OCI-LY1 (cell line): Measurements from ENCODE around the gene ABHD4.
A peak's percentile ranks its signal among the peaks of the same experiment; 100 is the strongest.

Experiments
- H2AFZ ChIP-seq: fragments of 200-600 bp; sonication (generic), shearing (Covaris generic); 2 replicates; pipeline ENCODE4 v1.6.0; 2014; ENCODE audit warnings: antibody characterized with exemption, mild to moderate bottlenecking, low read length
- H3F3A ChIP-seq: fragments of 200-600 bp; sonication (generic), shearing (Covaris generic); 2 replicates; pipeline ENCODE4 v1.6.0; 2014; ENCODE audit warnings: mild to moderate bottlenecking, antibody characterized with exemption, low read length, moderate library complexity; ENCODE audit not compliant: insufficient read depth
- H3K27ac ChIP-seq: fragments of 200-600 bp; sonication (generic); 2 replicates; pipeline ENCODE4 v1.5.1; 2014; ENCODE audit warnings: low read length, mixed run types, mild to moderate bottlenecking, low read depth; ENCODE audit not compliant: poor library complexity, severe bottlenecking
- H3K27me3 ChIP-seq: fragments of 200-600 bp; sonication (generic); 2 replicates; pipeline ENCODE4 v1.6.0; 2014; ENCODE audit warnings: antibody characterized with exemption, mild to moderate bottlenecking, low read length, moderate library complexity; ENCODE audit not compliant: insufficient read depth
- H3K36me3 ChIP-seq: fragments of 200-600 bp; sonication (generic); 2 replicates; pipeline ENCODE4 v1.6.1; 2014; ENCODE audit warnings: mild to moderate bottlenecking, antibody characterized with exemption, low read length, moderate library complexity, mixed read lengths; ENCODE audit not compliant: insufficient read depth
- H3K4me1 ChIP-seq: fragments of 200-600 bp; sonication (generic); 2 replicates; pipeline ENCODE4 v1.5.1; 2014; ENCODE audit warnings: mild to moderate bottlenecking, low read length, moderate library complexity; ENCODE audit not compliant: insufficient read depth, severe bottlenecking
- H3K4me2 ChIP-seq: fragments of 200-600 bp; sonication (generic), shearing (Covaris generic); 2 replicates; pipeline ENCODE4 v1.6.1; 2014; ENCODE audit warnings: low read length
- H3K4me3 ChIP-seq: fragments of 200-600 bp; sonication (generic); 2 replicates; pipeline ENCODE4 v1.5.1; 2014; ENCODE audit warnings: low read length, low read depth, mild to moderate bottlenecking, mixed read lengths; ENCODE audit not compliant: poor library complexity, severe bottlenecking
- H3K79me2 ChIP-seq: fragments of 200-600 bp; shearing (Covaris generic); 2 replicates; pipeline ENCODE4 v1.6.1; 2016; ENCODE audit warnings: mixed run types, low read length, mixed read lengths; ENCODE audit not compliant: insufficient read depth
- H3K9ac ChIP-seq: fragments of 200-600 bp; sonication (generic), shearing (Covaris generic); 2 replicates; pipeline ENCODE4 v1.6.1; 2014; ENCODE audit warnings: mild to moderate bottlenecking, low read length, mixed read lengths
- H3K9me2 ChIP-seq: fragments of 200-600 bp; sonication (generic), shearing (Covaris generic); 2 replicates; pipeline ENCODE4 v1.6.1; 2014; ENCODE audit warnings: low read depth, mild to moderate bottlenecking, low read length, mixed read lengths
- H3K9me3 ChIP-seq: fragments of 200-600 bp; shearing (Covaris generic); 2 replicates; pipeline ENCODE4 v1.6.1; 2014; ENCODE audit warnings: low read length, mixed read lengths
- H4K20me1 ChIP-seq: fragments of 200-600 bp; sonication (generic), shearing (Covaris generic); 2 replicates; pipeline ENCODE4 v1.6.0; 2016; ENCODE audit warnings: mild to moderate bottlenecking, low read length; ENCODE audit not compliant: insufficient read depth
- EZH2 ChIP-seq: fragments of 200-600 bp; sonication (generic), shearing (Covaris generic); IDR thresholded peaks from 2 replicates; pipeline ENCODE4 v1.8.0; 2017; ENCODE audit warnings: borderline replicate concordance, mixed run types, mild to moderate bottlenecking, antibody characterized with exemption, low read length, moderate library complexity, mixed read lengths
- TF ChIP-seq, protein P1 (sequence below): fragments of 200-600 bp; sonication (generic), shearing (Covaris generic); IDR thresholded peaks from 2 replicates; pipeline ENCODE4 v1.5.1; 2017; ENCODE audit warnings: mild to moderate bottlenecking, antibody characterized with exemption, low read length, moderate library complexity, mixed read lengths

Gene ABHD4

DNA sequence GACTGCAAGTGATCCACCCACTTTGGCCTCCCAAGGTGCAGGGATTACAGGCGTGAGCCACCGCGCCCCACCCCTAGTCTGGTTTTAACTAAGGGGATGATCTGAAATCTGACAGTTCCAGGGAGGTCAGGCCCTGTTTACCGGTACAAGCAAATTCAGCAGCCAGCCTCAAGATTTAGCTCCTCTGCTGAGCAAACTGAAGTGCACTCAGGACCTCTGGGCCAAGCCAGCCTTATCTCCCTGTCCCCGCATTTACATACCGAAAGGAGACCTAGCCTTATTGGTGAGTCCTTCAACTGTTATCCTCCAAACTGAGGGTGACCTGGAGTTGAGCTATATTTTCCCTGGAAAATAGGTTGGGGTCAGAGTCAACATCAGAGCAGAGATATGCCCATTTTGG, 835 bp upstream of the ABHD4 start:
- H2AFZ ChIP-seq, result no peak overlapping the region

DNA sequence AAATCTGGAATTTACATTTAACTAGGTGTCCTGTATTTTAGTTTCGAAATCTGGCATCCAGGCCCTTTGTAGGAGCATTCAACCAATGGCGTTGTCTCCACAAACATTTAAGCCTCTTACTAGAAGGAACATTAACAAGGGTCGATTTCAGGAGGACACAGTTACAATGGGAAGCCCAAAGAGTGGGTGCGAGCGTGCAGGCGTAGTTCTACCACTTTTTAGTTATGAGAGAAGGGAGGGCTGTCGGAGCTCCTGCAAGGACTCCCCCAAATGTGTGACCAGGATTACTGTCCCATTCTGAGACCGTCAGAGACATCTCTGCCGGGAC, 365 bp upstream of the ABHD4 start:
- Histone ChIP-seq H2AFZ (peak overlapping the region; percentile 97), H3K27ac (no peak overlapping the region), H3K9ac (peak overlapping the region; percentile 69), H3K79me2 (no peaks in the 10 kb centered on the region), H3K36me3 (peaks cover 9% of the 10 kb centered on the region; the same call in 1 of the 2 replicates), H3K9me2 (no peaks in the 10 kb centered on the region), H3K4me3 (peak overlapping the region; percentile 84), H3K9me3 (no peaks in the 10 kb centered on the region), H3K4me1 (peaks cover 26% of the 10 kb centered on the region), H4K20me1 (no peaks in the 10 kb centered on the region), H3K4me2 (peak overlapping the region; percentile 80), H3F3A (no peaks in the 10 kb centered on the region), H3K27me3 (no peaks in the 10 kb centered on the region; the same call in 1 of the 2 replicates)
- TF ChIP-seq EZH2, result no peak
- TF ChIP-seq, protein P1, sequence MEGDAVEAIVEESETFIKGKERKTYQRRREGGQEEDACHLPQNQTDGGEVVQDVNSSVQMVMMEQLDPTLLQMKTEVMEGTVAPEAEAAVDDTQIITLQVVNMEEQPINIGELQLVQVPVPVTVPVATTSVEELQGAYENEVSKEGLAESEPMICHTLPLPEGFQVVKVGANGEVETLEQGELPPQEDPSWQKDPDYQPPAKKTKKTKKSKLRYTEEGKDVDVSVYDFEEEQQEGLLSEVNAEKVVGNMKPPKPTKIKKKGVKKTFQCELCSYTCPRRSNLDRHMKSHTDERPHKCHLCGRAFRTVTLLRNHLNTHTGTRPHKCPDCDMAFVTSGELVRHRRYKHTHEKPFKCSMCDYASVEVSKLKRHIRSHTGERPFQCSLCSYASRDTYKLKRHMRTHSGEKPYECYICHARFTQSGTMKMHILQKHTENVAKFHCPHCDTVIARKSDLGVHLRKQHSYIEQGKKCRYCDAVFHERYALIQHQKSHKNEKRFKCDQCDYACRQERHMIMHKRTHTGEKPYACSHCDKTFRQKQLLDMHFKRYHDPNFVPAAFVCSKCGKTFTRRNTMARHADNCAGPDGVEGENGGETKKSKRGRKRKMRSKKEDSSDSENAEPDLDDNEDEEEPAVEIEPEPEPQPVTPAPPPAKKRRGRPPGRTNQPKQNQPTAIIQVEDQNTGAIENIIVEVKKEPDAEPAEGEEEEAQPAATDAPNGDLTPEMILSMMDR, result no peak

More for the DNA sequence above, 835 bp upstream of the ABHD4 start:
- Histone ChIP-seq H3K4me3 (no peak overlapping the region), H3K4me1 (peaks cover 26% of the 10 kb centered on the region), H3F3A (no peaks in the 10 kb centered on the region), H3K9me3 (no peaks in the 10 kb centered on the region), H3K79me2 (no peaks in the 10 kb centered on the region), H3K9me2 (no peaks in the 10 kb centered on the region), H3K9ac (no peak overlapping the region), H3K4me2 (no peak overlapping the region; the same call in 1 of the 2 replicates), H3K36me3 (peaks cover 5% of the 10 kb centered on the region; the same call in 1 of the 2 replicates), H4K20me1 (no peaks in the 10 kb centered on the region), H3K27me3 (no peaks in the 10 kb centered on the region; the same call in 1 of the 2 replicates), H3K27ac (no peak overlapping the region)
- no peak for TF ChIP-seq EZH2
- TF ChIP-seq, protein P1, result no peak

DNA sequence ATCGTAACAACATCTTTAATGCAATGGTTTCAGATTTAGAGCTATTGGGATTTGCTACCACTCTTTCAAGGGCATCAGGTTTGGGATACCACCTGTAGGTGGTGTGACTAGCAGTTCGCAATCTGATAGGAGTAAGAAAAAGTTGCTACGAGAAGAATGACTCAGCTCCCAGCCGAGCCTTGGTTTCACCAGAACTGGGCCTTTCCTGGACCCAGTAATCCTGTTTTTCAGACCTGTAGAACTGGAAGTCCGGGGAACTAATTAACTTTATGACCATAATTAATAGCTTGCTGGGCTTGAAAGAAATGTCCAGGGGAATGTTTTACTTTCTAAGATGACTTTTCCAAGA, 770 bp downstream of the ABHD4 start:
- Histone ChIP-seq H3K9me2 (no peaks in the 10 kb centered on the region), H2AFZ (no peak overlapping the region), H3F3A (no peaks in the 10 kb centered on the region), H3K4me1 (peaks cover 26% of the 10 kb centered on the region), H3K9ac (peak overlapping the region; percentile 69), H3K27me3 (no peaks in the 10 kb centered on the region; the same call in 1 of the 2 replicates), H4K20me1 (no peaks in the 10 kb centered on the region), H3K9me3 (no peaks in the 10 kb centered on the region), H3K4me2 (peak overlapping the region; percentile 80), H3K79me2 (no peaks in the 10 kb centered on the region), H3K36me3 (peaks cover 13% of the 10 kb centered on the region; the same call in 1 of the 2 replicates), H3K27ac (no peak overlapping the region), H3K4me3 (peak overlapping the region; percentile 84)
- TF ChIP-seq EZH2, result no peak
- TF ChIP-seq, protein P1, result peak; percentile 25; the same call in 1 of the 2 replicates
